Measurements from ENCODE around the gene ZFY.

DNA sequence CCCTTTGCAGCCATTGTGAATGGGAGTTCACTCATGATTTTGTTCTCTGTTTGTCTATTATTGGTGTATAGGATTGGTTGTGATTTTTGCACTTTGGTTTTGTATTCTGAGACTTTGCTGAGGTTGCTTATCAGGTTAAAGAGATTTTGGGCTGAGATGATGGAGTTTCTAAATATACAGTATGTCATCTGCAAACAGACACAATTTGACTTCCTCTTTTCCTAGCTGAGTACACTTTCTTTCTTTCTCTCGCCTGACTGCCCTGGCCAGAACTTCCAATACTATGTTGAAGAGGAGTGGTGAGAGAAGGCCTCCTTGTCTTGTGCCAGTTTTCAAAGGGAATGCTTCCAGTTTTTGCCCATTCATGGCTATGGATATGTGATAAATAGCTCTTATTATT lies 81.4 kb downstream of the ZFY start:
- no peak for TF ChIP-seq POLR2A (IDR thresholded peaks at IDR 0.05; ENCODE audit: low read depth, low read length)
- TF ChIP-seq POLR2AphosphoS5 (IDR thresholded peaks at IDR 0.05; ENCODE audit: low read depth, low read length) = no peak
- TF ChIP-seq TAF1 (IDR thresholded peaks at IDR 0.05; ENCODE audit: borderline replicate concordance, low read depth, low read length) = no peak
